Motor neuron (in vitro differentiated cells): ENCODE data around the gene METTL27. TPM values are rescaled to one million over a fixed set of nuclear protein-coding genes. Genes with fewer than 3 reads are reported as not detected.
A peak's percentile ranks its signal among the peaks of the same experiment; 100 is the strongest.

Experiments
- ATAC-seq, 8 experiments: fragments of 200-7000 bp; cut with Tn5 transposase; replicated peaks in 6 of 8; 2 replicates each; pipeline ENCODE4 v1.8.0; 2021; ENCODE audit warnings: mild to moderate bottlenecking in 8 of 8, moderate library complexity in 8 of 8
- H3K27ac ChIP-seq, 2 donors: fragments of 250-450 bp; sonication (Bioruptor Pico); 2 replicates each; pipeline ENCODE4 v1.9.0; 2021; ENCODE audit warnings: antibody characterized with exemption in 2 of 2, mild to moderate bottlenecking in 2 of 2, moderate library complexity in 1 of 2
- H3K4me1 ChIP-seq, 2 donors: fragments of 250-450 bp; sonication (Bioruptor Pico); replicated peaks in 1 of 2; 2 replicates each; pipeline ENCODE4 v1.6.1; 2021; ENCODE audit warnings: antibody characterized with exemption in 2 of 2, mild to moderate bottlenecking in 2 of 2, moderate library complexity in 1 of 2
- H3K4me3 ChIP-seq, 5 donors: fragments of 250-450 bp; sonication (Bioruptor Pico); 2 replicates each; pipeline ENCODE4 v1.9.0; 2021; ENCODE audit warnings: antibody characterized with exemption in 5 of 5, mild to moderate bottlenecking in 5 of 5, moderate library complexity in 4 of 5
- WGBS, 10 experiments: fragments of 450-650 bp; shearing (Covaris generic); methylation state at CpG; one replicate each; pipeline ENCODE4 v1.0.0; 2022; 5-methylcytosine and 5-hydroxymethylcytosine counted together
- in situ Hi-C, 9 experiments: fragments of 400-800 bp; cut with MboI; loops; one replicate each; pipeline ENCODE4 v1.15.0; 2021; ENCODE audit warnings: low sequenced_read_pairs in 9 of 9, low pct_unique_long_range_greater_than_20kb in 2 of 9; ENCODE audit not compliant: unreplicated experiment in 9 of 9
- total RNA-seq, 8 experiments: library from RNA; unstranded; fragments of 300-600 nt; gene quantifications; 2 replicates each; pipeline versions ENCODE4 v1.2.3 to v1.2.4, GENCODE V29; 2022

Gene METTL27
- total RNA-seq, 8 experiments from 2014 or later = 0.29 to 6.8 (median 0.87) TPM

DNA sequence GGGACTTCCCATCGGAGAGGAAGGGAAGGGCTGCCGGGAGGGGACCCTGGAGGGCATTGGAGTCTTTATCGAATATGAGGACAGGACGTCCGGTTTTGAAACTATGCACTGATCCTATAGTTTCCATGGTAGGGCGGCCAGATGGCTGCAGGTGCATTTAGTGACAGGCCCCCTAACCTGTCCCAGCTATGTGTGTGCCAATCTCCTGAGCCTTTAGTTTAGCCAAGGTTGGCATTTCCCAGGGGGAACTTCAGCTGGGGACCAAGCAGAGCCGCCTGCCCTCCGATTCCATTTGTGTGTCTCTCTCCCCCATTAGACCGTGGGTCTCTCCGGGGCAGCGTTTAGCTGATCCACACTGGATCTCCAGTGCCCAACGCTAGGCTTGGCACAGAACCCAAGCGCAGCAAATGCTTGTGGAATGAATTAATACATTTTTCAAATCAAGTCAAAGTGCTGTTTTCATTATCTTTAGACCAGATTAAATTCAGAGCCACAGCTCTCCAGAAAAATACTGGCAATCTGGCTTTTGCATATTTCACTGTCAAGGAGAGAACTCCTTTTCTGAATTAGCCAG, 38.5 kb upstream of the METTL27 start:
- no peak for ATAC-seq
- Histone ChIP-seq H3K27ac (no peak overlapping the region), H3K4me3 (no peak overlapping the region), H3K4me1 (peaks cover 5 to 10% of the 10 kb centered on the region in 2 donors)
- in situ Hi-C loops = no loop called here
- WGBS, 10 experiments = 10 to 100% (median 73%) methylated on average over 1 to 8 of the region's 13 CpGs; no CpG with 5 or more reads in 2 of the 10 experiments

- WGBS, 10 experiments = 0 to 76% (median 63%) methylated on average over 1 to 9 of the region's 18 CpGs; no CpG with 5 or more reads in 4 of the 10 experiments
- Histone ChIP-seq H3K27ac (no peak overlapping the region), H3K4me3 (no peak overlapping the region), H3K4me1 (peaks cover 5 to 10% of the 10 kb centered on the region in 2 donors)
- peak in 3 of 8 experiments; percentile 34 to 59 (median 56) for ATAC-seq
- in situ Hi-C loops = no loop called here
Observed at GRCh38 chr7:73879977-73880681, 37.8 kb upstream of the METTL27 start.

- H3K27ac ChIP-seq = no peak overlapping the region
- ATAC-seq = no peak
- peaks cover 5 to 10% of the 10 kb centered on the region in 2 donors for H3K4me1 ChIP-seq
- 40 to 80% methylated on average over 1 of the region's 12 CpGs; no CpG with 5 or more reads in 8 of the 10 experiments for WGBS, 10 experiments
- in situ Hi-C loops = no loop called here
- no peak overlapping the region for H3K4me3 ChIP-seq
Observed at GRCh38 chr7:73876973-73877372, 34.7 kb upstream of the METTL27 start.

- Histone ChIP-seq H3K4me3 (no peak overlapping the region), H3K4me1 (peaks cover 5 to 10% of the 10 kb centered on the region in 2 donors), H3K27ac (no peak overlapping the region)
- ATAC-seq = no peak
- in situ Hi-C loops = no loop called here
- 60 to 96% (median 83%) methylated on average over 1 to 5 of the region's 8 CpGs; no CpG with 5 or more reads in 3 of the 10 experiments for WGBS, 10 experiments
Observed at GRCh38 chr7:73876361-73876760, 34.0 kb upstream of the METTL27 start.

GRCh38 chr7:73872056-73872908, 30.0 kb upstream of the METTL27 start:
- 32 to 100% (median 63%) methylated on average over 1 to 8 of the region's 13 CpGs; no CpG with 5 or more reads in 3 of the 10 experiments for WGBS, 10 experiments
- no peak for ATAC-seq
- in situ Hi-C loops = loop anchor here in 3 of 9 experiments (25.0 kb wide), 3 partner anchors 260 to 340 kb away; partner anchors contain the start of genes MLXIPL (in 2 of the 3) and LAT2 (in 1 of the 3)
- H3K4me3 ChIP-seq = no peak overlapping the region
- no peak overlapping the region for H3K27ac ChIP-seq
- peaks cover 16 to 20% of the 10 kb centered on the region in 2 donors for H3K4me1 ChIP-seq

- Histone ChIP-seq H3K27ac (no peak overlapping the region), H3K4me3 (no peak overlapping the region), H3K4me1 (peaks cover 16 to 20% of the 10 kb centered on the region in 2 donors)
- in situ Hi-C loops = loop anchor here in 3 of 9 experiments (25.0 kb wide), 3 partner anchors 259 to 341 kb away; partner anchors contain the start of genes MLXIPL (in 2 of the 3) and LAT2 (in 1 of the 3)
- peak in 3 of 8 experiments; percentile 53 to 86 (median 69) for ATAC-seq
- WGBS, 10 experiments = 15 to 93% (median 87%) methylated on average over 2 to 5 of the region's 20 CpGs; no CpG with 5 or more reads in 5 of the 10 experiments
Observed at GRCh38 chr7:73871163-73872011, 29.1 kb upstream of the METTL27 start.

DNA sequence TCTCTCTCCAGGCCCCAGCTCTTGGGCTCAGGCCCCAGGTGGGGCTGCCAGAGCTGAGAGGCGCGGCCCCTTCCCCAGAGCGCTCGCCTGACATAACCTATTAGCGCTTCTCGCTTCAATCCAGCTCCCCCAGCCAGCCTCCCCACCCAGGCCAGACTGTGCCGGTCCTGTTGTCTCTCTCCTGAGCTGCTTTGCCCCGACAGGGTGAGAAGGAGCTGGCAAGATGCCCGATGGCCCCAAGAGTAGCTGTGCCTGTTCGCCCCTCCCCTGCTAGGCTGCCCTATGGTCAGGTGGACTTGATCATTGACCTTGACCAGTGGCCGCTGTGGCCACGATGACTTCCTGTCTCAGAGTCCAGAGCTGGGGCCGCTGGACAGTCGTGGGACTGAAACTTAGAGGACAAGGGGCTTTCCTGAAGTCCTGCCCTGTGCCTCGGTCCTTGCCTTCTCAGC, 27.8 kb upstream of the METTL27 start:
- in situ Hi-C loops = loop anchor here in 3 of 9 experiments (25.0 kb wide), 3 partner anchors 258 to 342 kb away; partner anchors contain the start of genes MLXIPL (in 2 of the 3) and LAT2 (in 1 of the 3)
- peak in 5 of 8 experiments; percentile 86 to 93 (median 91) for ATAC-seq
- no peak overlapping the region for H3K4me3 ChIP-seq
- H3K4me1 ChIP-seq = peaks cover 16 to 20% of the 10 kb centered on the region in 2 donors
- WGBS, 10 experiments = 53 to 90% (median 56%) methylated on average over 2 to 4 of the region's 15 CpGs; no CpG with 5 or more reads in 7 of the 10 experiments
- no peak overlapping the region for H3K27ac ChIP-seq

- WGBS, 10 experiments = no CpG with 5 or more reads among the region's 24 CpGs
- H3K27ac ChIP-seq = no peak overlapping the region
- peaks cover 16 to 20% of the 10 kb centered on the region in 2 donors for H3K4me1 ChIP-seq
- in situ Hi-C loops = loop anchor here in 3 of 9 experiments (10.0 to 25.0 kb wide), 4 partner anchors 156 to 343 kb away; partner anchors contain the start of genes MLXIPL (in 2 of the 3), ELN (in 1 of the 3) and LAT2 (in 1 of the 3)
- no peak overlapping the region for H3K4me3 ChIP-seq
- peak in 5 of 8 experiments; percentile 21 to 36 (median 31) for ATAC-seq
Observed at GRCh38 chr7:73869011-73869798, 26.9 kb upstream of the METTL27 start.

DNA sequence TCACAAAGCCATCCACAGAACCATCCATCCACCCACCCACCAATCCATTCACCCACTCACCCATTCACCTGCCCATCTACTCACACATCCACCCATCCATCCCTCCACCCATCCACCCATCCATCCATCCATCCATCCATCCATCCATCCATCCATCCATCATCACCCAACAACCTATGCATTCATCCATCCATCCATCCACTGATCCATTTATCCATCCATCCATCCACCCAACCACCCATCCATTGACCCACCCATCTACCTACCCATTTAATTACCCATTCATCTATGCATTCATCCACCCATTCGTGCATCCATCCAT, 24.1 kb upstream of the METTL27 start:
- in situ Hi-C loops = loop anchor here in 3 of 9 experiments (10.0 to 25.0 kb wide), 4 partner anchors 158 to 346 kb away; partner anchors contain the start of genes MLXIPL (in 2 of the 3), ELN (in 1 of the 3) and LAT2 (in 1 of the 3)
- 75 to 100% (median 90%) methylated on average over 1 of the region's 1 CpG; no CpG with 5 or more reads in 6 of the 10 experiments for WGBS, 10 experiments
- no peak for ATAC-seq

GRCh38 chr7:73865738-73866445, 23.6 kb upstream of the METTL27 start:
- no peak overlapping the region for H3K27ac ChIP-seq
- H3K4me1 ChIP-seq = peaks cover 16 to 20% of the 10 kb centered on the region in 2 donors
- in situ Hi-C loops = loop anchor here in 3 of 9 experiments (10.0 to 25.0 kb wide), 4 partner anchors 159 to 346 kb away; partner anchors contain the start of genes MLXIPL (in 2 of the 3), ELN (in 1 of the 3) and LAT2 (in 1 of the 3)
- no peak overlapping the region for H3K4me3 ChIP-seq
- 33 to 100% (median 77%) methylated on average over 1 to 3 of the region's 6 CpGs; no CpG with 5 or more reads in 6 of the 10 experiments for WGBS, 10 experiments
- ATAC-seq = peak in 4 of 8 experiments; percentile 29 to 89 (median 82)

More for the DNA sequence above, 24.1 kb upstream of the METTL27 start:
- Histone ChIP-seq H3K27ac (no peak overlapping the region), H3K4me1 (peaks cover 16 to 20% of the 10 kb centered on the region in 2 donors), H3K4me3 (no peak overlapping the region)
